Measurements from ENCODE around the gene PEX11G.

Gene PEX11G

DNA sequence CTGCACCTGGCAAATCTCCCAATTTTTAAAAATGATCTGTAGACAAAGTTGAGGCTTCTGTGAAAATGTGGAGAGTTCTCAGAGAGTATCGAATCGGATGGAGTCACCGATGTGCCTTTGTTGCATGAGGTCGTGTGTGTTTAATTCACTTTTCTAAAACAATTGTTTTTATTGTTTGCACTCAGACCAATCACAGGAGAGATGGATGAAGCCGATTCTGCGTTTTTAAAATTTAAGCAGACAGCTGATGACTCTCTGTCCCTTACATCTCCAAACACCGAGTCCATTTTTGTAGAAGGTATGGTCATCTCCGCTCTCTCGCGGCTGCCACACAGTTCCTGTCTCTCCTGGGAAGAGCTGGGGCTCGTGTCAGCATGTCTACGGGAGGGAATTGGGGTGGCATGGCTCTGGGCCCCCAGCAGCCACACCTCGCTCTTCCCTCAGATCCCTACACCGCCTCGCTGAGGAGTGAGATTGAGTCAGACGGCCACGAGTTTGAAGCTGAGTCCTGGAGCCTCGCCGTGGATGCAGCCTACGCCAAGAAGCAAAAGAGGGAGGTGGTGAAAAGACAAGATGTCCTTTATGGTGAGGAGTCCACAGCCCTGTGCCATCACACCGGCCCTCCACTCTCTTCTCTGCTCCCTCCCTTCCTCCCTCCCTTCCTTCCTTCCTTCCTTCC, 47.2 kb downstream of the PEX11G start:
- TF ChIP-seq CTCF (IDR thresholded peaks at IDR 0.05) = no peak

GRCh38 chr19:7440188-7440975, 48.5 kb downstream of the PEX11G start:
- TF ChIP-seq CTCF (IDR thresholded peaks at IDR 0.05) = no peak

DNA sequence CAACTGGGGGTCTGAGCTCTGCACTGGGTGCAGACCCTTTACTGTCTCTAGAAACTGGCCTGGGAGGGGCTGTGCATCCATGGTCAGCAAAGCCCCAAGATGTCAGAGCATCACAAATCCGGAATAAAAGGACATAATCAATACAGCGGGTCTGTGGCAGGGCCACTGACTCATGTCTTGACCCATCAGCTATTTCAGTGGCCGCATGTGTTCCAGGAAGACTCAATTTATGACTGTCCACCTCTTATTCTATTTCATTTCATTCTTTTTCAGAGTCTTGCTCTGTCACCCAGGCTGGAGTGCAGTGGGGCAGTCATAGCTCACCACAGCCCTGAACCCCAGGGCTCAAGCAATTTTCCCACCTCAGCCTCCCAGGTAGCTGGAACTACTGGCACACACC, 53.2 kb downstream of the PEX11G start:
- no peak for TF ChIP-seq CTCF (IDR thresholded peaks at IDR 0.05)

GRCh38 chr19:7434391-7434790, 54.4 kb downstream of the PEX11G start:
- no peak for TF ChIP-seq CTCF (IDR thresholded peaks at IDR 0.05)

GRCh38 chr19:7429638-7430282, 59.1 kb downstream of the PEX11G start:
- no peak for TF ChIP-seq CTCF (IDR thresholded peaks at IDR 0.05)

DNA sequence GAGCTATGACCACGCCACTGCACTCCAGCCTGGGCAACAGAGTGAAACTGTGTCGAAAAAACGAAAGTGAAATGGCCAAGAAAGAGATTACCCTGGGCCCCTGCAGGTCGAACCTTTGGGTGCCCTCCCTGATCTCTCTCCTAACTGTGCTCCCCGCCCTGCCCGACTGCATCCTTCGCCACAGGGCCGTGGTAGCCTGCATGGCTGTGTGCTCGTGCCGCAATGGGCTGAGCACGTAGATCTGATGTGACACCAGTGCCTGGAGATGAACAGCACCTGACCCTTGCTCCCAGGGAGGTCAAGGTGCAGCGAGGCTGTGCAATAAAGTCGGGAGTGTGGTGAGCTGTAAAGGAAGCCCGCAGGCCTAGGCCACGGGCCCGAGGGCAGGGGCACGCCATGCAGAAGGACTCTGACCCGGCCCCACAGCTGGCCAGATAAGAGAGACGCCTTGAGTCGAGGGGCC, 60.2 kb downstream of the PEX11G start:
- TF ChIP-seq CTCF (IDR thresholded peaks at IDR 0.05) = no peak

GRCh38 chr19:7427944-7428343, 60.9 kb downstream of the PEX11G start:
- no peak for TF ChIP-seq CTCF (IDR thresholded peaks at IDR 0.05)

All from LNCAP (cell line).